Sigmoid colon (tissue), 4 donors: ENCODE measurements around the gene LDB2.

Source experiments
- CTCF ChIP-seq, 4 experiments: fragments of 450-650 bp in 3 of 4; fragments of 200-600 bp in 1 of 4; IDR thresholded peaks; one replicate each; pipeline ENCODE4 v1.5.1; 2016 to 2019; ENCODE audit warnings: antibody characterized with exemption in 4 of 4, mild to moderate bottlenecking in 3 of 4, moderate library complexity in 2 of 4
- EP300 ChIP-seq, 4 donors: sonication (generic); formaldehyde crosslinking; IDR thresholded peaks; one replicate each; pipeline ENCODE4 v1.6.1; 2017; ENCODE audit warnings: antibody characterized with exemption in 4 of 4
- POLR2A ChIP-seq, 2 donors: fragments of 450-650 bp; IDR thresholded peaks; one replicate each; pipeline ENCODE4 v1.6.1; 2016; ENCODE audit warnings: antibody characterized with exemption in 2 of 2, mild to moderate bottlenecking in 2 of 2, moderate library complexity in 2 of 2

DNA sequence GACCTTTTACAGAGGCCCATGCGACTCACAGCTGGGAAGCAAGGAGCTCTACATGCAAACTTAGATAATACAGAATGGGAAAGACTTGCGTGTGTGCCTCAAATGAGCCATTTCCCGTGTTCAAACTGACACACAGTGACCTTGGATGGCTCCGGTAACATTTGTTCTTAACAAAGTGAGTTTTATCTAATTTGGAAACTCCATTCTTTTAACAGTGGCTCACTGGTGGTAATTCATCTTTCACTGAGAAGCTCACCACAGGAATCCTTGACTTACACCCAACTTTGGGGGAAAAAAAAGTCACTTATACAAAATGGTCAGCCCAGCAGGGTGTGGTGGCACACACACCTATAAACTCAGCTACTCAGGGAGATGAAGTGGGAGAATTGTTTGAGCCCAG is 190.6 kb downstream of the LDB2 start:
- TF ChIP-seq CTCF (IDR thresholded peaks at IDR 0.05) (no peak), EP300 (IDR thresholded peaks at IDR 0.05) (no peak), POLR2A (IDR thresholded peaks at IDR 0.05) (no peak)
